ENCODE measurements around the gene SPHKAP. TPM values are rescaled to one million over a fixed set of nuclear protein-coding genes. Genes with fewer than 3 reads are reported as not detected.

The SPHKAP gene
- total and polyA plus RNA-seq, 11 donors: 8.3 to 150 (median 70.2) TPM

- 51 to 65% (median 55%) methylated on average over 4 of the region's 4 CpGs for WGBS, 4 donors
- intact Hi-C loops (cut with DNase I): loop anchor here in 4 of 10 donors (5.0 to 10.0 kb wide), 6 partner anchors 108 to 596 kb away; no protein-coding TSS in a partner anchor
- peaks cover 0 to 32% (median 0%) of the 10 kb centered on the region in 12 donors for H3K4me1 ChIP-seq
- TF ChIP-seq, protein P1, sequence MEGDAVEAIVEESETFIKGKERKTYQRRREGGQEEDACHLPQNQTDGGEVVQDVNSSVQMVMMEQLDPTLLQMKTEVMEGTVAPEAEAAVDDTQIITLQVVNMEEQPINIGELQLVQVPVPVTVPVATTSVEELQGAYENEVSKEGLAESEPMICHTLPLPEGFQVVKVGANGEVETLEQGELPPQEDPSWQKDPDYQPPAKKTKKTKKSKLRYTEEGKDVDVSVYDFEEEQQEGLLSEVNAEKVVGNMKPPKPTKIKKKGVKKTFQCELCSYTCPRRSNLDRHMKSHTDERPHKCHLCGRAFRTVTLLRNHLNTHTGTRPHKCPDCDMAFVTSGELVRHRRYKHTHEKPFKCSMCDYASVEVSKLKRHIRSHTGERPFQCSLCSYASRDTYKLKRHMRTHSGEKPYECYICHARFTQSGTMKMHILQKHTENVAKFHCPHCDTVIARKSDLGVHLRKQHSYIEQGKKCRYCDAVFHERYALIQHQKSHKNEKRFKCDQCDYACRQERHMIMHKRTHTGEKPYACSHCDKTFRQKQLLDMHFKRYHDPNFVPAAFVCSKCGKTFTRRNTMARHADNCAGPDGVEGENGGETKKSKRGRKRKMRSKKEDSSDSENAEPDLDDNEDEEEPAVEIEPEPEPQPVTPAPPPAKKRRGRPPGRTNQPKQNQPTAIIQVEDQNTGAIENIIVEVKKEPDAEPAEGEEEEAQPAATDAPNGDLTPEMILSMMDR (IDR thresholded peaks at IDR 0.05): no peak
- TF ChIP-seq POLR2A (IDR thresholded peaks at IDR 0.05): no peak
- no peak overlapping the region for H3K4me3 ChIP-seq
- H3K9me3 ChIP-seq: no peaks in the 10 kb centered on the region
- H3K27ac ChIP-seq: no peak overlapping the region
- H3K36me3 ChIP-seq: no peaks in the 10 kb centered on the region
- no peaks in the 10 kb centered on the region for H3K27me3 ChIP-seq
- no peak for ATAC-seq
- DNase-seq: no peak
Measured at GRCh38 chr2:228056293-228057097, 125.0 kb downstream of the SPHKAP start.

GRCh38 chr2:228048838-228049490, 132.5 kb downstream of the SPHKAP start:
- peak in 2 of 5 donors; percentile 9 to 30 for DNase-seq
- TF ChIP-seq, protein P1 (IDR thresholded peaks at IDR 0.05): peak; percentile 19 to 64 (median 48)
- no peak for TF ChIP-seq POLR2A (IDR thresholded peaks at IDR 0.05)
- Histone ChIP-seq H3K4me3 (no peak overlapping the region), H3K27ac (peak overlapping the region in 1 of 12 donors; percentile 14), H3K9me3 (no peaks in the 10 kb centered on the region), H3K27me3 (no peaks in the 10 kb centered on the region), H3K36me3 (no peaks in the 10 kb centered on the region), H3K4me1 (peaks cover 0 to 11% (median 0%) of the 10 kb centered on the region in 12 donors)
- peak; percentile 87 to 96 (median 90) for ATAC-seq
- 20 to 27% (median 22%) methylated on average over 5 of the region's 5 CpGs for WGBS, 4 donors
- intact Hi-C loops (cut with DNase I): loop anchor here in 8 of 10 donors (2.0 to 5.0 kb wide), 5 partner anchors 128 to 610 kb away; no protein-coding TSS in a partner anchor

GRCh38 chr2:228040995-228041394, 140.5 kb downstream of the SPHKAP start:
- no peaks in the 10 kb centered on the region for H3K36me3 ChIP-seq
- no peak overlapping the region for H3K4me3 ChIP-seq
- H3K9me3 ChIP-seq: no peaks in the 10 kb centered on the region
- ATAC-seq (no peak), DNase-seq (no peak)
- no peak overlapping the region for H3K27ac ChIP-seq
- no peak for TF ChIP-seq POLR2A (IDR thresholded peaks at IDR 0.05)
- TF ChIP-seq, protein P1 (IDR thresholded peaks at IDR 0.05): no peak
- H3K4me1 ChIP-seq: no peaks in the 10 kb centered on the region
- no peaks in the 10 kb centered on the region for H3K27me3 ChIP-seq
- intact Hi-C loops (cut with DNase I): loop anchor here in 1 of 10 donors (5.0 kb wide), 1 partner anchor 141 kb away; the partner anchor contains the start of gene SPHKAP
- WGBS, 4 donors: 85 to 92% (median 87%) methylated on average over 2 of the region's 2 CpGs
